Aorta (tissue), 5 donors: ENCODE data around the gene DENND5A. TPM values are rescaled to one million over a fixed set of nuclear protein-coding genes. Genes with fewer than 3 reads are reported as not detected.
"Not testable (repeated sequence)": the region's sequence is repeated elsewhere in the genome, so short reads cannot be mapped to it uniquely, and the experiment has no call there.

Source experiments
- ATAC-seq: fragments of 200-7000 bp; cut with Tn5 transposase; one replicate; pipeline ENCODE4 v1.9.1; 2022; ENCODE audit warnings: moderate library complexity; ENCODE audit not compliant: low FRiP score
- DNase-seq, 2 donors: peaks; one replicate each; pipeline ENCODE4 v3.0.0-alpha.2; 2020
- H3K27ac ChIP-seq, 2 donors: one replicate each; pipeline ENCODE4 v1.5.1; 2013; ENCODE audit warnings: low read length in 2 of 2, mild to moderate bottlenecking in 2 of 2, moderate library complexity in 2 of 2, control low read depth in 1 of 2, inconsistent platforms in 1 of 2, low read depth in 1 of 2
- H3K27me3 ChIP-seq, 2 donors: one replicate each; pipeline ENCODE4 v1.6.1; 2013; ENCODE audit warnings: control low read depth in 1 of 2, low read length in 1 of 2, mild to moderate bottlenecking in 1 of 2, moderate library complexity in 1 of 2; ENCODE audit not compliant: insufficient read depth in 2 of 2, control insufficient read depth in 1 of 2
- H3K36me3 ChIP-seq, 2 donors: one replicate each; pipeline ENCODE4 v1.6.1; 2013; ENCODE audit warnings: control low read depth in 1 of 2, low read length in 1 of 2, mild to moderate bottlenecking in 1 of 2; ENCODE audit not compliant: insufficient read depth in 2 of 2, control insufficient read depth in 1 of 2
- H3K4me1 ChIP-seq, 2 donors: one replicate each; pipeline ENCODE4 v1.6.1; 2013; ENCODE audit warnings: low read length in 2 of 2, control low read depth in 1 of 2, mild to moderate bottlenecking in 1 of 2, moderate library complexity in 1 of 2; ENCODE audit not compliant: insufficient read depth in 2 of 2, control insufficient read depth in 1 of 2
- H3K4me3 ChIP-seq, 2 donors: one replicate each; pipeline ENCODE4 v1.5.1; 2013; ENCODE audit warnings: low read length in 2 of 2, control low read depth in 1 of 2, mild to moderate bottlenecking in 1 of 2
- H3K9me3 ChIP-seq: one replicate; pipeline ENCODE4 v1.6.1; 2013; ENCODE audit warnings: mild to moderate bottlenecking, low read length; ENCODE audit not compliant: control insufficient read depth
- WGBS, 2 donors: extraction: QIAGEN DNeasy Blood & Tissue Kit; methylation state at CpG; one replicate each; pipeline ENCODE4 v1.1.7; 2013; 5-methylcytosine and 5-hydroxymethylcytosine counted together
- intact Hi-C, 2 donors: fragments of 100-400 bp; cut with DNase I; formaldehyde crosslinking; loops; one replicate each; pipeline versions ENCODE4 v1.14.2 to v1.15.0; 2022
- polyA plus RNA-seq, 2 donors: library from polyadenylated mRNA; stranded (reverse); fragments of 200-250 nt; gene quantifications; one replicate each; pipeline ENCODE4 v1.2.3, GENCODE V29; 2013
- total RNA-seq, 2 donors: library from RNA; stranded (reverse); fragmentation: NEBNext Ultra II Directional; extraction: Animal tissue kit (Norgen Biotek cat#: 25700); gene quantifications; one replicate each; pipeline ENCODE4 v1.2.1, GENCODE V29; 2021
- donor health status: healthy with polysubstance abuse.
- donor health status: Bipolar disorder and iron deficiency.
- donor health status: DM: no; HTN: no; CAD: no.
- donor health status: DM: no; HTN: no; CAD: no.
- donor health status: DM: yes; HTN: yes; CAD: no.

The DENND5A gene
- total and polyA plus RNA-seq, 4 donors, result 56.0 to 155 (median 96.1) TPM

DNA sequence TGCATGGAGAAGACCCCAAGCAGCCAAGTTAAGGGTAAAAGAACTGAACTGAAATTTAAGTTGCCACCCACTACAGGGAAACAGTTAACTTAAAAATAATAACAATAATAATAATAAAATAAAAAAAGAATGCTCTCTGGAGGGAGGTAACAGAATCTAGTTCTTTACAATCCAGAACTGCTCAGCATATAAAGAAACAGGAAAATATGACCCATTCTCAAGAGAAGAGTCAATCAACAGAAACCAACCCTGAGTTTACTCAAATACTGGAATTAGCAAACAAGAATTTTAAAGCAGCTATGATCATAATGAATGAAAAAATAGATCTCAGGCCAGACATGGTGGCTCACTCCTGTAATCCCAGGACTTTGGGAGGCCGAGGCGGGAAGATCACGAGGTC, 53.8 kb downstream of the DENND5A start:
- Histone ChIP-seq H3K27me3 (no peaks in the 10 kb centered on the region), H3K4me3 (no peak overlapping the region), H3K9me3 (no peaks in the 10 kb centered on the region), H3K36me3 (no peaks in the 10 kb centered on the region), H3K27ac (no peak overlapping the region), H3K4me1 (peaks cover 2 to 7% of the 10 kb centered on the region in 2 donors)
- 95 to 98% methylated on average over 3 of the region's 3 CpGs for WGBS, 2 donors
- no peak for ATAC-seq
- no peak for DNase-seq
- intact Hi-C loops, result no loop called here

DNA sequence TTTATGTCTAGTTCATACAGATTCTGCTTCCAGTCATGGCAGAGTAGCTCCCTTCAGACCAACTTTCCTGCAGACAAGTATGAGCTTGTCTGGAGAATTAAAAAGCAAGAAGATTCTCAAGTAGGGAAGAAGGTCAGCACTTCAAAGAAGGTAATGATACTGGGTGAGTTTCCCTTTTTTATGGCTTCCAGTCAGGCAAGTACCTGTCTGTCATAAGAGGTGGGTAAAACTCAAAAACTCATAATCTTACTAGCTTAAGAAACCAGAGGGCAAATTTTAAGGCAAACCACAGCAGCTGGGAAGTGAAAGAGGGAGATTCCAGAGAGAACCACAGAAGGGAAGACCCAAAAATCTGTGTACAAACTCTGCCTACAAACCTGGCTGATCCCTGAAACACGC, 54.2 kb downstream of the DENND5A start:
- WGBS, 2 donors, result 99 to 100% methylated on average over 1 of the region's 1 CpG
- Histone ChIP-seq H3K27ac (no peak overlapping the region), H3K36me3 (no peaks in the 10 kb centered on the region), H3K9me3 (no peaks in the 10 kb centered on the region), H3K27me3 (no peaks in the 10 kb centered on the region), H3K4me1 (peaks cover 2 to 7% of the 10 kb centered on the region in 2 donors), H3K4me3 (no peak overlapping the region)
- intact Hi-C loops, result no loop called here
- ATAC-seq (no peak), DNase-seq (no peak)

DNA sequence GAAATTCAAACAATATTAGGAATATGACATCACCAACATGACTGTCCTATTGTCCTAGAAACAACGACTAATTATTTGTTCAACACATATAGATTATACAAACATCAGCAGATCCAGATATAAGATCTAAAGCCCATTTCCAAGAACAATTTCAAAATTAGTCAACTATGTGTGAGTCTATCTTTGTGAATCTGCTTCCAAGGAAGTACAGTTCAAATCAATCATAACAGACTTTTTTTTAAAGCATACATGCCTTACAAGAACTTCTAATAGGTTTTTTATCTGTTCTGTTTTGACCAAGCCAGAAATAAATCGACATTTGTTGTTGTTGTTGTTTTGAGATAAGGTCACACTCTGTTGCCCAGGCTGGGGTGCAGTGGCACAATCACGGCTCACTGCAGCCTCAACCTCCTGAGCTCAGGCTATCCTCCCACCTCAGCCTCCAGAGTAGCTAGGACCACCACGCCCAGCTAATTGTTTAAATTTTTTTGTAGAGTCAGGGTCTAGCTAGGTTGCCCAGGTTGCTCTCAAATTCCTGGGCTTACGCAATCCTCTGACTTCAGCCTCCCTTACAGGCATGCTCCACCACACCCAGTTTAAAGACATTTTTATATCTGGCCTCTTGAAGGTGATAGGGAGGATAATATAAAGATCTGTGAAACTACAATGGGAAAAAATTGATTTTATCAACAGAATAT, 54.8 kb downstream of the DENND5A start:
- no peak for DNase-seq
- no peak for ATAC-seq
- H3K4me1 ChIP-seq, result peaks cover 2 to 7% of the 10 kb centered on the region in 2 donors
- no peaks in the 10 kb centered on the region for H3K27me3 ChIP-seq
- 82 to 84% methylated on average over 5 of the region's 5 CpGs for WGBS, 2 donors
- no peaks in the 10 kb centered on the region for H3K9me3 ChIP-seq
- intact Hi-C loops, result no loop called here
- H3K36me3 ChIP-seq, result no peaks in the 10 kb centered on the region
- H3K4me3 ChIP-seq, result no peak overlapping the region
- H3K27ac ChIP-seq, result no peak overlapping the region

DNA sequence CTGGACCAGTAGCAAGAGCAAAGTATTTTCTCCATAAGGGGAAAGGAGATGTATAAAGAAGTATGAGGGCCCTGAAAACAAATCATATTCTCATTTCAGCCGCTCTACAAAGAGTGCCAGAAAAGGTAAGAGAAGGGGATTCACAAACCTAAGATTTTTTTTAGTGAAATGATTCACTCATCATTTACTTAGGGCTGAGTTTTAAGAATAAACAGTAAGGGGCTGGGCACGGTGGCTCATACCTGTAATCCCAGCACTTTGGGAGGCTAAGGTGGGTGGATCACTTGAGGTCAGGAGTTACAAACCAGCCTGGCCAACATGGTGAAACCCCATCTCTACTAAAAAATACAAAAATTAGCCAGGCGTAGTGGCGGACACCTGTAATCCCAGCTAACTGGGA, 55.5 kb downstream of the DENND5A start:
- intact Hi-C loops, H3K4me3 ChIP-seq, DNase-seq, H3K36me3 ChIP-seq, H3K27me3 ChIP-seq, H3K9me3 ChIP-seq, H3K27ac ChIP-seq, H3K4me1 ChIP-seq, ATAC-seq: not testable (repeated sequence)
- WGBS, 2 donors, result 90 to 95% methylated on average over 4 of the region's 4 CpGs

DNA sequence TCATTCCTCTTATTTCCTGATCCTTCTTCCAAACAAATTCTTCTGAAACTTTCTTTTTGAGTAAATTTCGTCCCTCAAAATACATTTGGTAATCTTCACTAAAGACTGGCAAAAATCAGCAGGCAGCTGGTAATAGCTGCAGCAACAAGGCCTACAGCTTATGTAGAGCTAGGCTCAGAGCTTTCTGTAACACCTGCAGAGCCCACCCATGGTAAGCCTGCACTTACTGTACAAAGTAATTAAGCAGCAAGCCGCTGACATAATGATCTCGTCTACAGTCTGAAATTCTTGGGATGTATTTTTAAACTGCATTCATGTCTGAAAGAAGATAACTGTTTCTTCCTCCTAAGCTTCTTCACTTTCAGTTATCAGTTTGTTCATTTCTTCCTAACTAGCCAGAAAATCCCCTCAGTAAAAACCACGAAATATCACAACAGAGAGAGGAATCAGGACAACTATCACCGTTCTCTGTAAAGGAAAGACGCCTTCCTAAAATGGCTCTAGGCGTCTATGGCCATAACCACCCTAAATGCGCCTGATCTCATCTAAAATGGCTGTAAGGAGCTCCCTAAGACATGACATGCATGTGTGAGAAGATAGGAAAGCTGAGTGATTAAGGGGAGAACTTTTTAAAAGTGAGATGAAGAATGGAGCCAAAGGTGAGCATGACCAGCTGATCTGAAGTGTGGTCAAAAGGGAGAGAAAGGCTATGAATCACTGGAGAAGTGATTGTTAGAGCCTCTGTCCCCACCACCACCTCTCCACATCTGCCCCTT, 56.2 kb downstream of the DENND5A start:
- ATAC-seq (no peak), DNase-seq (no peak)
- peaks cover 0 to 2% of the 10 kb centered on the region in 2 donors for H3K36me3 ChIP-seq
- no peaks in the 10 kb centered on the region for H3K27me3 ChIP-seq
- H3K4me3 ChIP-seq, result no peak overlapping the region
- WGBS, 2 donors, result 74 to 75% methylated on average over 8 of the region's 8 CpGs
- H3K4me1 ChIP-seq, result peaks cover 0 to 7% of the 10 kb centered on the region in 2 donors
- no peaks in the 10 kb centered on the region for H3K9me3 ChIP-seq
- no peak overlapping the region for H3K27ac ChIP-seq
- intact Hi-C loops, result no loop called here

DNA sequence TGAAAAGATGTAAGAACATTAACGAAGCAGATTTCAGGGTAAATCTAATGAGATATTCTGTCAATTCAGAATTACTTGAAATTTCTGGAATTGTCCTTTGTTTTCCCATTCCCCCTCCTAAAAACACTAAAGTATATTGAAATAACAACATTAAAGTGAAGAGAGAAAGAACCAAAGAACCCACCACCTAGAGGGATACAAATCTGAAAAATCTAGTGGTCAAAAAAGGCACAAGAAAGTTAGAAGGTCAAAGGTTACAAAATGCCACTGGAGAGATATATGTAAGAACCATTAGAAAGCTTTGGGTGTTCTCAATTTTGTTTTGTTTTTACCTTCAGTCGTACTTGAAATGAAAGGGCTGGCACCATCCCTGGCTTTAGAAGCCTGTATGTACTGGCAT, 57.9 kb downstream of the DENND5A start:
- no peak overlapping the region for H3K4me3 ChIP-seq
- intact Hi-C loops, result no loop called here
- 92 to 94% methylated on average over 2 of the region's 2 CpGs for WGBS, 2 donors

DNA sequence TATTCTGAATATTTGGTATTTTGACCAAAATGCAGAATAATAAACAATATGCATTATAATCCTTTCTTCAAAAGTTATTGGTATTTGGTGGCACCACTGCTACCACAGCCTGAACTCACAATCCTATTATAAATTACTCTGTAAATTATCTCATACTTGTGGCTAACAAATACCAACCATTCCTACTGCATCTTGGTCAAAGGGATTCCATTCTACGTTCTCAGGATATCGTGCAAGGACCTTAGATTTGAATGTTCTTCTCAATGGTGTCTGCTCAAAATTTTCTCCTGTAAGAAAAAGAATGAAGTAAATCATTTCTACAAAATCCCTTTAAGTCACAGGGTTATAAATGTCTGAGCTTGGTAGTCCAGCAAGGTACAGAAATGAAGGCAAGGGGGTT, 58.7 kb downstream of the DENND5A start:
- no peak for ATAC-seq
- peaks cover 0 to 3% of the 10 kb centered on the region in 2 donors for H3K36me3 ChIP-seq
- no peaks in the 10 kb centered on the region for H3K9me3 ChIP-seq
- H3K4me3 ChIP-seq, result no peak overlapping the region
- no peak overlapping the region for H3K27ac ChIP-seq
- WGBS, 2 donors, result 51 to 52% methylated on average over 2 of the region's 2 CpGs
- H3K27me3 ChIP-seq, result no peaks in the 10 kb centered on the region
- H3K4me1 ChIP-seq, result peaks cover 0 to 7% of the 10 kb centered on the region in 2 donors
- intact Hi-C loops, result no loop called here
- no peak for DNase-seq

More for the DNA sequence above, 57.9 kb downstream of the DENND5A start:
- H3K4me1 ChIP-seq, result peaks cover 0 to 7% of the 10 kb centered on the region in 2 donors
- H3K27ac ChIP-seq, result no peak overlapping the region
- DNase-seq (no peak), ATAC-seq (no peak)
- H3K36me3 ChIP-seq, result peaks cover 0 to 3% of the 10 kb centered on the region in 2 donors
- H3K9me3 ChIP-seq, result no peaks in the 10 kb centered on the region
- H3K27me3 ChIP-seq, result no peaks in the 10 kb centered on the region

DNA sequence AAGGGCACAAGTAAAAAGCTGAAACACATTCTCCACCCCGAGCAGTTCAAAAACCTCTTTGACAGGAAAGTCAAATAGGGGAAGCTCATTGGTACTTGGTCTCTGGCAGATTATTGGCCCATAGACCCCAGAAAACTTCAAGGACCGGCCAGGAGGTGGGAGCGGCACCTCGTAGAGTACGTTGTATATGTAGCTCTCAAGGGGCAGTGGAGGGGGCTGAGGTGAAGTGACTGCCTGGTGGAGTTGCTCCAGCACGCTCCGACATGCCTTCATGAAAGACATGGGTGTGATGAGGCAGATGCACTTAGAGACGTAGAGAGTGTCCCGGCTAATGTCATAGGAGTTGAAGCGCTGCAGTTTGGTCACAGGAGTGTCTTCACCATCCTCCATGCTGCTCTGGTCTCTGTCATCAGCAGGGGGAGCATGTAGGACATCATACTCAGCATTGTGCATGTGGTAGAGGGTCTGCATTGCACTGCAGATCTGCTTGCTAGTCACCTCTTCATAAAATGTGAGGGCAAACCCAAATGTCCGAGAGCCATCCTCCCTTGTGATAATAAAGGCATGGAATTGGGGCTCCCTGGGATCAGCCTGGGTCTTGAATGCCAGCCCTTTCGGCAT, 61.3 kb downstream of the DENND5A start:
- ATAC-seq, result no peak
- peaks cover 0 to under 1% of the 10 kb centered on the region in 2 donors for H3K4me1 ChIP-seq
- peaks cover 0 to 3% of the 10 kb centered on the region in 2 donors for H3K36me3 ChIP-seq
- no peak overlapping the region for H3K4me3 ChIP-seq
- 88 to 90% methylated on average over 12 of the region's 12 CpGs for WGBS, 2 donors
- no peaks in the 10 kb centered on the region for H3K9me3 ChIP-seq
- no peak for DNase-seq
- no peak overlapping the region for H3K27ac ChIP-seq
- no peaks in the 10 kb centered on the region for H3K27me3 ChIP-seq
- intact Hi-C loops, result no loop called here
